ENCODE measurements around the gene RIMBP2.

Gene RIMBP2

DNA sequence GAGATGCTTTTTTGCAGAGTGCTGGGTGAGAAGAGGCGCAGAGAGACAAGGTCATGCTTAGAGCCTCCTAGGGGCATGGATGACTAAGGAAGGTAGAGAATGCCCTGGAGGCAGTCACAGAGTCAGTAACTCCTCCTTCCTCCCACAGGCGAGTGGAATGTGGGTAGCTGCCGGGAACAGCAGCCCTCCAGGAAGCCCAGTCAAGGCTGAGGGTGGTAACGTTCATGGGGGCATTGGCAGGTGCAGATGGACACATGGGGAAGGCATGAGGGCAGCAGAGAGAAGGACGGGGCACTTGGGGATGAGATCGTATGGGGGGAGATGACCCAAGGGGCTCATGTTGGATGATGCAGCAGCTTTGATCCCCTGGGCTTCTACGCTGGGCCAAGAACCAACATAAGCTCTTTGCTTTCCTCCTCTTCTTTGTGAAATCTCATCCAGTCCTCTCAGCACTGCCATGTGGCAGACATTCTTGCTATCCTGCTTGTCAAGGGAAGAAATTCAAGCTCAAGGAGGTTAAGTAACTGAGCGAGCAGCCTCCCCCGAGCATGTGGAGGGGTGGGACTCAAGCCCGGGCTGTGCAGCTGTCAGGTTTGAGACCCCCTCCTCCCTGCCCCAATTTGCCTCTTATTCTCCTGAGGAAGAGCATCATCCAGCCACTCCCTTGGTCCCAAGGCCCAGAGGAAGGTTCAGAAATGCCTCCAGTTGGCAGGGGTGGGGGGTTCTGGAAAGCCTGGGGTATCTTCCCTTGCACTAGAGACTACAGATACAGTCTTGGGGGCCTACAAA lies 190.5 kb downstream of the RIMBP2 start:
- H3K4me3 ChIP-seq: no peak overlapping the region
- DNase-seq (ENCODE audit: low spot score): no peak
- no peak overlapping the region for H3K27ac ChIP-seq
- TF ChIP-seq, protein P1, sequence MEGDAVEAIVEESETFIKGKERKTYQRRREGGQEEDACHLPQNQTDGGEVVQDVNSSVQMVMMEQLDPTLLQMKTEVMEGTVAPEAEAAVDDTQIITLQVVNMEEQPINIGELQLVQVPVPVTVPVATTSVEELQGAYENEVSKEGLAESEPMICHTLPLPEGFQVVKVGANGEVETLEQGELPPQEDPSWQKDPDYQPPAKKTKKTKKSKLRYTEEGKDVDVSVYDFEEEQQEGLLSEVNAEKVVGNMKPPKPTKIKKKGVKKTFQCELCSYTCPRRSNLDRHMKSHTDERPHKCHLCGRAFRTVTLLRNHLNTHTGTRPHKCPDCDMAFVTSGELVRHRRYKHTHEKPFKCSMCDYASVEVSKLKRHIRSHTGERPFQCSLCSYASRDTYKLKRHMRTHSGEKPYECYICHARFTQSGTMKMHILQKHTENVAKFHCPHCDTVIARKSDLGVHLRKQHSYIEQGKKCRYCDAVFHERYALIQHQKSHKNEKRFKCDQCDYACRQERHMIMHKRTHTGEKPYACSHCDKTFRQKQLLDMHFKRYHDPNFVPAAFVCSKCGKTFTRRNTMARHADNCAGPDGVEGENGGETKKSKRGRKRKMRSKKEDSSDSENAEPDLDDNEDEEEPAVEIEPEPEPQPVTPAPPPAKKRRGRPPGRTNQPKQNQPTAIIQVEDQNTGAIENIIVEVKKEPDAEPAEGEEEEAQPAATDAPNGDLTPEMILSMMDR (IDR thresholded peaks at IDR 0.05): no peak

DNA sequence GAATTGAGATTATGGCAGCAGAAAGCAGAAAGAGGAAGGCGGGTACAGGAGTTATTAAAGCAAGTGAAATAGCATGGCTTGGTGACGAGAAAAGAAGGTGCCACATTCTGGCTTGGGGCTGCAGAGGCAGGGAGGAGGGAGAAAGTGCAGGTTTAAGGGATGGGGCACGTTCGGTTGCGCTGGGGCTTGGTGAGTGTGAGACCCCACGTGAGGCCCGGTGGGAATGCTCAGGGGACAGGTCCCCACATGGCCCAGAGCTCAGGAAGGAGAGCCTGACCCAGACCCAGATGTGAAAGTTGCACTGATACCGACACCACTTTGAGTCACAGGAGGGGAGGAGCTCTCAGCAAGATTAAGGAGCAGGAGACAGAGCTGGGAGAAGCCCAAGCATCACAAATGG lies 191.3 kb downstream of the RIMBP2 start:
- H3K27ac ChIP-seq: no peak overlapping the region
- DNase-seq (ENCODE audit: low spot score): no peak
- TF ChIP-seq, protein P1 (IDR thresholded peaks at IDR 0.05): no peak
- no peak overlapping the region for H3K4me3 ChIP-seq

DNA sequence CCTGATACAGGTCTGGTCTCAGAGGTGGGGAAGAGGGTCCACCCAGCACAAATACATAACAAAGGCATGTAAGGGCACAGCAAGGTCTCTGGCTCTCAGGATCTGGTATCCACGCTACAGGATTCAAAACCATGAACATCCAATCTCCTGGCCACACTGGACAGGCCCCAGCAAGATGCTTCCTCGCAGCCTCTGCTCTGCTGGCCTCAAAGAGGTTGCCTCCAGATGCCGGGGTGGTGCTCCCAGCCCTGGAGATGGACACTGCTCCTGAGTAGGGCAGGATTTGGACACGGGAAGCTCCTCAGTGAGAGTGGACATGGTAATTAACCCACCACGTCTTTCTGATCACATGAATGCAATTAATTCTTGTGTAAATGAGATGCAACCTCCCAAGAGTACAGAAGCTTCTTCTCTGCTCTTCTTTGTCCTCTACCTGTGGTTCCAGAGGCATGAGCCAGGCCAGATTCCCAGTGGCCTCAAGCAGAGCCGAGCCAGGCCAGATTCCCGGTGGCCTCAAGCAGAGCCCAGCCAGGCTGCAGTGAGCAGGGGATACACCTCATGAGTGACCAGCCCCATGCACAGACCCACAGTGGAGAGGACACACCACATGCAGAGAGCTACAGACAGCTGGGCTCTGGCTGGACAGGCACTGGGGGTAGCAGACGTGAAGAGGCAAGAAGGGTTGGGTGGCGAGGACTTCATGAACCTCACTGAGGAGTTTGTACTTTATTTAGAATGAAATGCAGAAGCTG lies 192.1 kb downstream of the RIMBP2 start:
- TF ChIP-seq, protein P1 (IDR thresholded peaks at IDR 0.05): no peak
- Histone ChIP-seq H3K4me3 (no peak overlapping the region), H3K27ac (no peak overlapping the region)
- no peak for DNase-seq (ENCODE audit: low spot score)

DNA sequence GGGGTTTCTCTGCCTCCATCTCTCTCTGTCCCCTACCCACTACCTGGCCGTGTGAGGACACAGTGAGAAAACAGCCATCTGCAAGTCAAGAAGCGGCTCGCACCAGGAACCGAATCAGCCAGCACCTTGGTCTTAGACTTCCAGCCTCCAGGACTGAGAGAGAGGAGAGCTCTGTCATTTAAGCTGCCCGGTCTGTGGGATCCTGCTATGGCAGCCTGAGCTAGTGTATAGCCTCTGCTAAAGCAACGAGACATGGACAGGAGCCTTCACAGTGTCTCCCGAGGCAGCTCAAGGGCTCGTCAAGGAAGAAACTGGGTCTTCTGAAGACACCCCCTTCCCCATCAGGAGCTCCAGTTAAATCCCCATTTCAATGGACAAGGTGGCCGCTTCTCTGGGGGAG lies 192.9 kb downstream of the RIMBP2 start:
- H3K4me3 ChIP-seq: no peak overlapping the region
- no peak overlapping the region for H3K27ac ChIP-seq
- no peak for DNase-seq (ENCODE audit: low spot score)
- TF ChIP-seq, protein P1 (IDR thresholded peaks at IDR 0.05): no peak

DNA sequence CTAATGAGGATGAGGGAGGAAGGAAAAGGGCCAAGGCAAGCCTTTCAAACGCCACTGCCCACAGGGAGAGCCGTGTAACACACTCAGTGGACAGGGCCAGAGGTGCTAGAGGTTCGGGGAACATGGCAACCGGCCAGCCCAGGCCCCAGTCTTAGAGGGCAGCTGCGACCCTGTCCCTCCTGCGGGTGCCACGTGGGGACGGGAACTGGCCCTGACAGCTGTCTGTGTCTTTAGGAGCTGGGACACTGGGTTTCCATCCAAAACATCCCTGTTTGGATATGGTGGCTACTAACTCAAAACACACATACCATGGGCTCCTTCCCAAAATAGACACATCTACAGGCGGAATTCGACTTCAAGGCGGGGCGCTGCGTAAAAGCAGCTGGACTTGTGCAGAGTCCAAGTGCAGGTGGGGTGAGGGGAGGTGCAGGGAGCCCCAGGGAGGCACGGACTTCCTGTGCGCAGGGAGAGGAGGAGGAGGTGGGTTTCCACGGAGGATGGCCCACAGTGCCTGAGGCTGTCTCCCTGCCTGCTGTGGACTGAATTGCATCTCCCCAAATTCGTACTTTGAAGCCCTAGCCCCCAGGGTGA lies 193.8 kb downstream of the RIMBP2 start:
- no peak overlapping the region for H3K4me3 ChIP-seq
- TF ChIP-seq, protein P1 (IDR thresholded peaks at IDR 0.05): no peak
- no peak overlapping the region for H3K27ac ChIP-seq
- no peak for DNase-seq (ENCODE audit: low spot score)

DNA sequence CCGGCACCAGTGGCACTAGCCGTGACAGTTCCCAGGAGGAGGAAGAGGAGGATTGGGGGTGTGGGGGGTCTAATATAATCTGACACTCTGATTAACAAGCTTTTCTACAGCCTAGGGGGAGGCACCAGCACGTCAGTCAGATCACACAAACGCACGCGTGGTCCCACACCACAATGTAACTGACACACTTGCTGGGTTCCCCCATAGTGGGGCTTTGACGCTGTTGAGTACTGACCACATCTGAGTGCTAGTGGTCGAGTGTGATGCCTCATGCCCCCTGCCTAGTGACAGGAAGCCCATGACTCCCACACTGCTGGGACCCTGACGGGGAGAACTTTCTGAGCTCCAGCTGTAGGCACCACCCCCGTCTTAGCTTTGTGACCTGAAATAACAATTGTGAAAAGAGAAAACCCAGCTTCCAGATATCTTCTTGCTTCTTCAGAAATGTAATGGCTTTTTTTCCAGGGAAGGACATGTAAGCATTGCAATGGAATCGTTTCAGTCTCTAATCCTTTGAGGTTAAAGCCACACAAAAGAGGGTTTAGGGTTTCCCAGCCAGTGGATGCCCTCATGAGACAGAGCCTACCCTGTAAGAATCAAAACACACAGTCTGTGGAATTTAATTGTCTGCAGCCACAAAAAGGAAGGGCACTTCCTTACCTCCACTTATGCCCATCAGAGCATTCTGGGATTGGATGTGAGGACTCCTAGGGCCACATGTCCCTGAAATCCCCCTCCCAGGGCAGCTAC lies 194.5 kb downstream of the RIMBP2 start:
- no peak for DNase-seq (ENCODE audit: low spot score)
- Histone ChIP-seq H3K27ac (no peak overlapping the region), H3K4me3 (no peak overlapping the region)
- TF ChIP-seq, protein P1 (IDR thresholded peaks at IDR 0.05): no peak
